Transverse colon (tissue), 4 donors: Measurements from ENCODE around the gene PDIA5. TPM values are rescaled to one million over a fixed set of nuclear protein-coding genes. Genes with fewer than 3 reads are reported as not detected.

Source experiments
- DNase-seq: peaks from one replicate; pipeline ENCODE4 v3.0.0-alpha.2; 2019
- H3K27ac ChIP-seq, 4 donors: fragments of 200-600 bp; sonication (generic); 2 replicates each; pipeline ENCODE4 v1.5.1; 2016 to 2018; ENCODE audit warnings: inconsistent platforms in 4 of 4
- H3K27me3 ChIP-seq: fragments of 200-600 bp; sonication (generic); 2 replicates; pipeline ENCODE4 v1.5.1; 2017; ENCODE audit warnings: inconsistent platforms
- H3K36me3 ChIP-seq, 4 donors: fragments of 200-600 bp; sonication (generic); 2 replicates each; pipeline ENCODE4 v1.5.1; 2017 to 2019; ENCODE audit warnings: inconsistent platforms in 4 of 4
- H3K4me1 ChIP-seq, 4 donors: fragments of 200-600 bp; sonication (generic); 2 replicates each; pipeline ENCODE4 v1.5.1; 2017 to 2020; ENCODE audit warnings: inconsistent platforms in 4 of 4
- H3K4me3 ChIP-seq, 4 donors: fragments of 200-600 bp; sonication (generic); 1 replicate in 1 of 4; 2 replicates in 3 of 4; pipeline versions ENCODE4 v1.5.1 to v1.6.1; 2017 to 2019; ENCODE audit warnings: inconsistent platforms in 4 of 4
- H3K9me3 ChIP-seq, 2 donors: fragments of 200-600 bp; sonication (generic); 2 replicates each; pipeline ENCODE4 v1.5.1; 2017 to 2019; ENCODE audit warnings: inconsistent platforms in 2 of 2
- CTCF ChIP-seq, 5 experiments: fragments of 200-600 bp in 3 of 5; fragments of 450-650 bp in 2 of 5; sonication (generic) in 3 of 5; IDR thresholded peaks; 1 replicate in 2 of 5; 2 replicates in 3 of 5; pipeline ENCODE4 v1.5.1; 2016 to 2017; ENCODE audit warnings: antibody characterized with exemption in 5 of 5, inconsistent platforms in 3 of 5, mild to moderate bottlenecking in 2 of 5, moderate library complexity in 1 of 5
- EP300 ChIP-seq: sonication (generic); formaldehyde crosslinking; IDR thresholded peaks from one replicate; pipeline ENCODE4 v1.6.1; 2017; ENCODE audit warnings: antibody characterized with exemption, low read depth
- POLR2A ChIP-seq: fragments of 450-650 bp; IDR thresholded peaks from one replicate; pipeline ENCODE4 v1.6.1; 2016; ENCODE audit warnings: antibody characterized with exemption, mild to moderate bottlenecking, moderate library complexity
- POLR2AphosphoS5 ChIP-seq, 3 donors: sonication (generic); formaldehyde crosslinking; IDR thresholded peaks; one replicate each; pipeline ENCODE4 v1.6.1; 2016; ENCODE audit warnings: antibody characterized with exemption in 3 of 3
- WGBS, 2 donors: methylation state at CpG; one replicate each; pipeline ENCODE4 v1.1.5; 2018; ENCODE audit warnings: low coverage in 1 of 2; 5-methylcytosine and 5-hydroxymethylcytosine counted together
- in situ Hi-C, 4 donors: fragments of 200-750 bp; cut with MboI; loops; one replicate each; pipeline versions ENCODE4 v1.15.0 to v1.15.1; 2017; ENCODE audit warnings: low sequenced_read_pairs in 3 of 4, low pct_ligation_motif_present in 1 of 4, low pct_unique_long_range_greater_than_20kb in 1 of 4
- intact Hi-C: fragments of 100-400 bp; cut with DNase I; formaldehyde crosslinking; loops from one replicate; pipeline ENCODE4 v1.15.1; 2023; ENCODE audit warnings: low total_unique reads
- total RNA-seq, 4 donors: library from RNA; depleted of rRNA; stranded (reverse); fragments of >200 nt; gene quantifications; one replicate each; pipeline ENCODE4 v1.1.0, GENCODE V29; 2016

Gene PDIA5
- total RNA-seq, 4 donors from 2014 or later: 17.3 to 185 (median 65.1) TPM

- TF ChIP-seq EP300 (no peak), CTCF (IDR thresholded peaks at IDR 0.05) (no peak), POLR2AphosphoS5 (IDR thresholded peaks at IDR 0.05) (no peak), POLR2A (no peak)
- intact Hi-C loops (no loop called here), in situ Hi-C loops (no loop called here)
- no peak for DNase-seq
- Histone ChIP-seq H3K4me3 (no peak overlapping the region), H3K36me3 (no peaks in the 10 kb centered on the region), H3K27me3 (no peaks in the 10 kb centered on the region), H3K9me3 (no peaks in the 10 kb centered on the region), H3K4me1 (peaks cover 0 to 18% (median 6%) of the 10 kb centered on the region in 4 donors), H3K27ac (no peak overlapping the region)
- 88 to 92% methylated on average over 2 to 3 of the region's 3 CpGs for WGBS, 2 donors
Measured at GRCh38 chr3:123126653-123127052, 59.8 kb downstream of the PDIA5 start.

- H3K27ac ChIP-seq: peak overlapping the region in 3 of 4 donors; percentile 84 to 87 (median 87)
- in situ Hi-C loops (no loop called here), intact Hi-C loops (no loop called here)
- TF ChIP-seq EP300 (no peak), POLR2A (no peak), POLR2AphosphoS5 (IDR thresholded peaks at IDR 0.05) (no peak), CTCF (IDR thresholded peaks at IDR 0.05) (no peak)
- no peak overlapping the region for H3K4me3 ChIP-seq
- H3K9me3 ChIP-seq: no peaks in the 10 kb centered on the region
- peaks cover 0 to 6% (median 0%) of the 10 kb centered on the region in 4 donors for H3K36me3 ChIP-seq
- H3K4me1 ChIP-seq: peaks cover 0 to 18% (median 6%) of the 10 kb centered on the region in 4 donors
- H3K27me3 ChIP-seq: no peaks in the 10 kb centered on the region
- DNase-seq: no peak
- WGBS, 2 donors: 96% methylated on average over 3 of the region's 3 CpGs; no CpG with 5 or more reads in 1 of the 2 donors
Measured at GRCh38 chr3:123129092-123129491, 62.3 kb downstream of the PDIA5 start.

GRCh38 chr3:123129532-123129931, 62.7 kb downstream of the PDIA5 start:
- H3K4me3 ChIP-seq: peak overlapping the region in 1 of 4 donors; percentile 30
- no peaks in the 10 kb centered on the region for H3K9me3 ChIP-seq
- DNase-seq: no peak
- H3K27ac ChIP-seq: peak overlapping the region; percentile 84 to 89 (median 87)
- TF ChIP-seq CTCF (IDR thresholded peaks at IDR 0.05): no peak
- in situ Hi-C loops: no loop called here
- H3K27me3 ChIP-seq: no peaks in the 10 kb centered on the region
- intact Hi-C loops: no loop called here
- peaks cover 0 to 6% (median 0%) of the 10 kb centered on the region in 4 donors for H3K36me3 ChIP-seq
- peaks cover 0 to 18% (median 6%) of the 10 kb centered on the region in 4 donors for H3K4me1 ChIP-seq
- 96 to 100% methylated on average over 3 to 7 of the region's 7 CpGs for WGBS, 2 donors

- peaks cover 0 to 8% (median 0%) of the 10 kb centered on the region in 4 donors for H3K36me3 ChIP-seq
- in situ Hi-C loops: no loop called here
Measured at GRCh38 chr3:123130079-123130750, 63.4 kb downstream of the PDIA5 start.

More at GRCh38 chr3:123130079-123130750, 63.4 kb downstream of the PDIA5 start:
- Histone ChIP-seq H3K9me3 (no peaks in the 10 kb centered on the region), H3K27me3 (no peaks in the 10 kb centered on the region), H3K4me3 (peak overlapping the region in 1 of 4 donors; percentile 30), H3K27ac (peak overlapping the region; percentile 84 to 89 (median 87)), H3K4me1 (peaks cover 0 to 18% (median 6%) of the 10 kb centered on the region in 4 donors)
- DNase-seq: peak; percentile 89
- TF ChIP-seq EP300: no peak
- no peak for TF ChIP-seq CTCF (IDR thresholded peaks at IDR 0.05)
- TF ChIP-seq POLR2A: peak; percentile 92
- peak; percentile 72 to 93 (median 92) for TF ChIP-seq POLR2AphosphoS5 (IDR thresholded peaks at IDR 0.05)
- intact Hi-C loops: no loop called here
- WGBS, 2 donors: 50 to 53% methylated on average over 1 to 12 of the region's 12 CpGs
